D341Med (cell line): ENCODE data around the gene SLC6A4.
"Not testable (repeated sequence)": the region's sequence is repeated elsewhere in the genome, so short reads cannot be mapped to it uniquely, and the experiment has no call there.

Source experiments
- DNase-seq: peaks from one replicate; pipeline ENCODE4 v3.0.0; 2012; ENCODE audit warnings: low spot score

SLC6A4 gene

GRCh38 chr17:30172560-30172959 is 62.9 kb downstream of the SLC6A4 start:
- DNase-seq: no peak

DNA sequence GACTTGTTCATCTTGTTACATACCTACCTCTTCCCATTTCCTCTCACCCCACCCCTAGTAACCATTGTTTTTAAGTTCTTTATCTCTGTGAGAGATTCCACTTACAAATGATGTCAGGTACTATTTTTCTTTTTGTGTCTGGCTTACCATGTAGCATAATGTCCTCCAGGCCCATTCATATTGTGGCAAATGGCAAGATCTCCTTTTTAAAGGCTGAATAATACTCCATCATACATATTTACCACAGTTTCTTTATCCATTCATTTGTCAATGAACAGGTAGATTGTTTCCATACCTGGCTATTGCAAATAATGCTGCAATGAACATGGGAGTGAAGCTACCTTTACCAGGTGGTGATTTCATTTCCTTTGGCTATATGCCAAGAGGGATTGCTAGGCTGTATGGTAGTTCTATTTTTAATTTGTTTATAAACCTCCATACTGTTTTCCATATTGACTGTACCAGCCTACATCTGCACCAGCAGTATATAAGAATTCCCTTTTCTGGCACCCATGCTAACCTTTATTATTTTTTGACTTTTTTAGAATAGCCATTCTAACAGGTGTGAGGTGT is 65.0 kb downstream of the SLC6A4 start:
- DNase-seq: no peak

GRCh38 chr17:30165960-30166359 is 69.5 kb downstream of the SLC6A4 start:
- no peak for DNase-seq

DNA sequence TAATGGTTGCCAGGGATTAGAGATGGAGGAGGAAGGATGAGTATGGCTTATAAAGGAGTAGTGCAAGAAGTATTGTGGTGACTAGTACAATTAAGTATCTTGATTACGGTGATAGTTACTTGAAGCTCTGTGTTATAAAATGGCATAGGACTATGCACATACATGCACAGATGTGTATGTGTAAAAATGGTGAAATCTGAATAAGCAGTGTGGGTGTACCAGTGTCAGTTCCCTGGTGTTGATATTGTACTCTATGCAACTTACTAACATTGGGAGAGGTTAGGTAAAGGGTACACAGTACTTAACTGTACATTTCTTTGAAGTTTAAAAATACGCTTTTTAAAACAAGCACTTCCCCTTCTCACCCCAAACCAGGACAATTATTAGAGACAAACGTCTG is 70.3 kb downstream of the SLC6A4 start:
- DNase-seq: no peak

- DNase-seq: no peak
Observed at GRCh38 chr17:30164531-30164930, 71.0 kb downstream of the SLC6A4 start.

- no peak for DNase-seq
Observed at GRCh38 chr17:30161601-30162000, 73.9 kb downstream of the SLC6A4 start.

- no peak for DNase-seq
Observed at GRCh38 chr17:30160419-30161172, 74.9 kb downstream of the SLC6A4 start.

- DNase-seq: no peak
Observed at GRCh38 chr17:30158896-30159625, 76.4 kb downstream of the SLC6A4 start.

DNA sequence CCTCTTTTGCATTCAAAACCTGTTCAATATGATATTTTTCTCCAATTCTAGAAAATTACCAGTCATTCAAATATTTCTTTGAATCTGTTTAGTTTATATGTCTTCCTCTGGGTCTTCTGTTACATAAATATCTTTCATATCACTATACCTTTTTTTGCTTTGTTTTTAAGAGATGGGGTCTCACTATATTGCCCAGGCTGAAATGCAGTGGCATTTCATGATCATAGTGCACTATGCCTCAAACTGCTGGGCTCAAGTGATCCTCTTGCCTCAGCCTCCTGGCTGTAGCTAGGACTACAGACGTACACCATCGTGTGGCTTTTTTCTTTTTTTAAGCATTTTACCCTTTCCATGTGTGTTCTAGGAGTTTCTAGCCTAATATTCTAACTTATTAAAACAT is 80.1 kb downstream of the SLC6A4 start:
- no peak for DNase-seq

- DNase-seq: no peak
Observed at GRCh38 chr17:30153463-30153862, 82.0 kb downstream of the SLC6A4 start.

- no peak for DNase-seq
Observed at GRCh38 chr17:30151471-30151870, 84.0 kb downstream of the SLC6A4 start.

DNA sequence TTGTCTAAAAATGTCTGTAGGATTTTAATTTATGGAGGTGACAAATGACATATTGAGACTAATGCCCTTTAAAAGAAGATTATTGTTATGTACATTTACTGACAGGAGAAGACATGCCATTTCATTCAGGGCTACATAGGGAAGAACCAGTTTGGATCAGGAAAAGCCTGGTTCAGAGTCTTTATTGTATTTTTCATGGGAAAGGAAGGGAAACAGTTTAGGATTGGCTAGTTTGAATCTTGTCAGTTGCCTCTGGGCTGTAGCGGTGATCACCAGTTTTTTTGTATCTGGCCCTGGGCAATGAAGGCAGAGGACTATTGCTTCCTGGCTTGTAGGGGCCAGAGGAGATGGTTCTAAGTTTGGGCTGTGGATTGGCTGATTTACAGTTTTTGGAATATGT is 87.1 kb downstream of the SLC6A4 start:
- peak; percentile 25 for DNase-seq

DNA sequence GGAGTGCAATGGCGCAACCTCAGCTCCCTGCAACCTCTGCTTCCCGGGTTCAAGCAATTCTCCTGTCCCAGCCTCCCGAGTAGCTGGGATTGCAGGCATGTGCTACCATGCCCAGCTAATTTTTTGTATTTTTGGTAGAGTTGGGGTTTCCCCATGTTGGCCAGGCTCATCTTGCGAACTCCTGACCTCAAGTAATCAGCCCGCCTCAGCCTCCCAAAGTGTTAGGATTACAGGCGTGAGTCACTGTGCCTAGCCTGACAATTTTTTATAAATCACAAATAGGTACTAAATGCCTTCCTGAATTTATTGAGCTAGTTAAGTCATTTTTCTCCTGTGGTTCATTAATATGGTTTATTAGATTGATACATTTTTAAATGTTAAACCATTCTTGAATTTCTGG is 87.6 kb downstream of the SLC6A4 start:
- not testable (repeated sequence) for DNase-seq
